HG03060 (cell line): ENCODE data around the gene FICD.

Source experiments
- ATAC-seq: cut with Tn5 transposase; IDR thresholded peaks from one replicate; pipeline ENCODE4 v1.9.1; 2021; ENCODE audit warnings: low read depth, moderate number of reproducible peaks; ENCODE audit not compliant: unreplicated experiment

Gene FICD

DNA sequence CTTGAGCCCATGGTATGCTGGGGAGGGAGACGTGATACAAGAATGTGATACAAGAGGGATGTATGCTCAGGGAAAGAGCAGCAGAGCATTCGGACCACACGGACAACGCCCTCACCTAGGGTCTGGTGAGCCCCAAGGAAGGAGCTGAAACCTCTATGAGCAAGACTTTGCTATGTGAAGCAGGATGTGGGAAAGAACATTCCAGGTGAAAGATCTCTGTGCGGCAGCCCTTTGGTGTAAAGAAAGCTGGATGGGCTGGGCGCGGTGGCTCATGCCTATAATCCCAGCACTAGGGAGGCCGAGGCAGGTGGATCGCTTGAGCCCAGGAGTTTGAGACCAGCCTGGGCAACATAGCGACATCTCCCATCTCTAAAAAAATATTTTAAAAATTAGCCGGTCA lies 16.9 kb upstream of the FICD start:
- no peak for ATAC-seq

DNA sequence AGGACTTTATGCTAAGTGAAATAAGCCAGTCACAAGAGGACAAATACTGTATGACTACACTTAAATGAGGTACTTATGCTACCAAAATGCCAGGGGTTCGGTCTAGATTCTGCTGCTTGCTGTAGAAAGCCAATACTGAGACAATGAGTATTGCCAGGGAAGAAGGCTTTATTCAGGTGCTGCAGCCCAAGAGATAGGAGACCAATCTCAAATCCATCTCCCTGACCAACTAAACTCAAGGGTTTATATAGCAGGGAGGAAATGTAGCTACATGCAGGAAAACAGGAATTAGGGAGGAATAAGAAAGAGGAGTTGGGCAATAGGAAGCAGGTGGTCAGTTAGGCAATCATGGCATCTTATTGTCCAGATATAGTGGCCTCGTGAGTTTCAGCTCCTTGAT lies 12.2 kb upstream of the FICD start:
- no peak for ATAC-seq

DNA sequence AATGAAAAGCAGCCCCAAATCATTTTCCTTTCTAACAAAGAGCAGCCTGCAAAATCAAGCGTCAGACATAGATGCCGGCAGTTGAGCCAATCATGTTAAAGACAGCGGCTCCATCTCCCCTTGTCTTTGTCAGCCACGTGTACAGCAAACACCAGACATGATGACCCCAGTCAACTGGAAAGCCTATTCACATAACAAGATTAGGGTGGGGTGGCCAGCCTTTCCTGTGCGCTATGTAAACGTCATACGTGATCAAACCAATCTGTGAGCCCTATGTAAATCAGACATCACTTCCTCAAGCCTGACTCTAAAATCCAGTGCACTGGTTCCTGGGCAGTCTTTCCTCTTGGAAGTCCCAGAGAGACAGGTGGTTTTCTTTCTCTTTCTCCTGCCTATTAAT lies 9.9 kb upstream of the FICD start:
- no peak for ATAC-seq

DNA sequence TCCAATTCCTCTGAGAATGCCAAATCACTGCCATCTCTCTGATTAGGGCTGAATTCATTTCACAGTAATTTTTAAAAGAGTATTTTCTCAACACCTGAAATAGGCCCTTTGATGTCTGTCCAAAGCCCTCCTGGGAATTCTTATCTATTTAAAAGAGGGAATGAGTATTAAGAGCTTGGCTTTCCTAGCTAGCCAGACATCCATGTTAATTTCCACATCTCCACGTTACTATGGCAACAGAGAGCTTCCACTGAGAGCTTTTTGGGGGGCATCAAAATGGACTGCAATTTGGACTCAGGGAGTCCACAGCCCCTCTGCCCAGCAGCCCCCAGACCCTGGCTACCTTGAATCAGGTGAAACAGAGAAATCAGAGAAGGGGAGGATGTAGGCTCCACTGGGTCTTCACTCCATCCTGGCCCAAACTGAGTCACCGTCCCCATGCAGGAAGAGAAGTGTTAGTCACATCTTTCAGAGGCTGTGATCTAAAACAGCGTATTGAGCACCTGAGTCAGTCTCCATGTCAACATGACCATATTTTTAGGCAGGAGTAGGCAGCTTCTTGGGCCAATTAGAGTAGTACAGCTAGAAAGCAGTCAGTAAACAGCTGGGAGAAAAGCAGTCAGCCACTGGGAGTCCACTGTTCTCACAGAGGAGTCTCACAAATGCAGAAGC lies 7.0 kb upstream of the FICD start:
- ATAC-seq = no peak

DNA sequence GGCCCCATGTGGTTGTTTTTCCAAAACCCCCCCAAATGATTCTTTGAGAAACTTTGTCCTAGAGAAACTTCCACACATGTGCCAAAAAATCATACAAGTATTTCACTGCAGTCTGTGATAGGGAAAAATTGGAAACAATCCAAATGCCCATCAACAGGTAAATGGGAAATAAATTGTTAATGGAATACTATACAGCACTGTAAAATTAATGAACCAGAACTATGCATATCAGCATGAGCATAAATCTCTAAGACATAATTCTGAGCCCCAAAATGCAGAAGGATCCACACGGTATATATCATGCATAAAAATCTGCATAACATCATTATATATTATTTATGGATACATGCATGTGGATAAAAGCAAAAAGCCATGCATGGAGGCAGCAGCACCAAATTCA lies 5.3 kb upstream of the FICD start:
- no peak for ATAC-seq

DNA sequence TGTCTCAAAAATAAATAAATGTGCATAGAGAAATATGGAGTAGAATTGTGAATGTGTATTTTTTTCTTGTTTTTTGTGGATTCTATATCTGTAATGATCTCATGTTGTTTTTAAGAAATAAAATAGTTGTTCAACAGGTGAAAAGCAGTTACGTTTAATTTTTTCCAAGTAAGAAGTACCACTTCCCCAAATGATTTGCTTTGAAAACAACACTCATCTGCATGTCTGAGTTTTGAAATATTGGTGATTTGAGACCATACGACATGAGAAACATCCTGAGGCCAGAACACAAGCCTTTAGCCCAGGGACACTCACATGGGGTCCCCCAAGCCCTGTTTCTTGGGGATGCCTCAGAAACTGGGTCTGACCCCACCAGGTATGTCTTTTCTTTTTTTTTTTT lies 4.2 kb upstream of the FICD start:
- no peak for ATAC-seq

DNA sequence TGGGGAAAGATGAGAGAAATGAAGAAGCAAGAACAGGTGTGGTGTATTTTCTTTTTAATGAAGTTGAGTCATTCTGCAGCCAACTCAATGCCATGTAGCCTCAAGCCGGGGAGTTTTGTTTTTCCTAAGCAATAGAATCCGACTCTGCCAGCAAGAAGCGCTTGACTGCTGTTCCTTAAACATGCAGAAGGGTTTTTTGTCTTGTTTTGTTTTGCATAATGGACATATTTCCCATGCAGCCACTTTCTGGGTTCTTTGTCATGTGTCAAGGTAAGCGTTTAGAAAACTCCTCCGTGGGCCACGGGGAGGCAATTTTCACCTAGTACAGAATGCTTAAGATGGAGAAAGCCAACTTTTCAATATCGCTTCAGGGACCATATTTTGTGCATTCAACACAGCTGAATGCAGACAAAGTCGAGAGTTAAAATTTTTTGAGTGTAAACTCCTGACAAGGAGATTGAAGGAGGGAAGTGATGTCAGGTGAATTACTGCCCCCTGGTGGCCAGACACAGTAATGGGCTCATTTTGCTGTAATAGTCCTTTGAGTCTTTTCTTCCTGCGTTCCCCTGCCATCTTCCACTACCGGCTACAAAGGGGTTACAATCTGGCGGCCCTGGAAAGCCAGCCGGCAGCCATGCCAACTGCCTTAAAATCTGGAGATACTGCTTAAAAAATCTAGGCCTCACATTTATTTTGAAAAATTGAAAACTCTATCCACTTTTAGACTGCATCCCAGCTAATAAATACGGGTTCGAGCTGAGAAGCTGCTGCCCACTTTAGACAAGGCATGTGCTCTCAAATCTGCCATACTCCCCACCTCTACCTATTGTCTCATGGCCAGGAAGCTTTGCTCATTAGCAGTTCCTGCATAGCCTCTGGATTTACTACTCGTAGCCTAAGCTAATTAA lies 3.2 kb upstream of the FICD start:
- no peak for ATAC-seq

DNA sequence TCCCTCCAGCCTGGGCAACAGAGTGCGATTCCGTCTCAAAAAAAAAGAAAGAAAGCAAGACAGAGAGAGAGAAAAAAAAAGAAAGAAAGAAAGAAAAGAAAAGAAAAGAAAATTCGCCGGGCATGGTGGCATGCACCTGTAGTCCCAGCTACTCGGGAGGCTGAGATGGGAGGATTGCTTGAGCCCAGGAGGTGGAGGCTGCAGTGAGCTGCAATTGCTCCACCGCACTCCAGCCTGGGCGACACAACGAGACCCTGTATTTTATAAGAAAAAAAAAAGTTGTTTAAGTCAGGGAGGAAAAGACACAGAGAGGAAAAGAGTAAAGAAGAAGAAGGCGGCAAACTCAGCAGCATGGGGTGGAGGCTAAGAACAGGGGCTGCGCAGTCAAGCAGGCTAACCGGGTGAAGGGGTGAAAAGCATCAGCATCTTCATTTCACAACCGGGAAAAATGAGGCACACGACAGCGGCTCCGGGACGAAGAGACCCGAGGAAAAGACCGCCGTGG lies 557 bp upstream of the FICD start:
- ATAC-seq = no peak

DNA sequence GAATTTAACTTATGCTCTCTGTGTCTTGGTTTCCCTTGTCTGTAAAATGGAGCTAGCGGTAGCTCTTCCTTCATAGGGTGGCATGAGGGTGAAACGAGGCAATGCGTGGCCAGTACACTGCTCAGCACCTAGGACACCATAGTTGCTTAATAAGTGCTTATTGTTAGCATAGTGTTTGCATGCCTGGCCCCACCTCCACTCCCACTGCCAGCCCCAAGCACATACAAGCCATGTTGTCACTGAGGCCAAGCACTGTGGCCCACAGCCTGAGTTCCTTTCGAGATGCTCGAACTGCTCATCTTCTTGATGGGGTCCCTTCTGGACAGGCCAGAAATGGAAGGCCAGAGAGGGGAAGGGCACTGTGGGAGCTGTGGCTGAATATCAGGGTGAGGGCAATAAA lies 839 bp downstream of the FICD start:
- ATAC-seq = no peak

DNA sequence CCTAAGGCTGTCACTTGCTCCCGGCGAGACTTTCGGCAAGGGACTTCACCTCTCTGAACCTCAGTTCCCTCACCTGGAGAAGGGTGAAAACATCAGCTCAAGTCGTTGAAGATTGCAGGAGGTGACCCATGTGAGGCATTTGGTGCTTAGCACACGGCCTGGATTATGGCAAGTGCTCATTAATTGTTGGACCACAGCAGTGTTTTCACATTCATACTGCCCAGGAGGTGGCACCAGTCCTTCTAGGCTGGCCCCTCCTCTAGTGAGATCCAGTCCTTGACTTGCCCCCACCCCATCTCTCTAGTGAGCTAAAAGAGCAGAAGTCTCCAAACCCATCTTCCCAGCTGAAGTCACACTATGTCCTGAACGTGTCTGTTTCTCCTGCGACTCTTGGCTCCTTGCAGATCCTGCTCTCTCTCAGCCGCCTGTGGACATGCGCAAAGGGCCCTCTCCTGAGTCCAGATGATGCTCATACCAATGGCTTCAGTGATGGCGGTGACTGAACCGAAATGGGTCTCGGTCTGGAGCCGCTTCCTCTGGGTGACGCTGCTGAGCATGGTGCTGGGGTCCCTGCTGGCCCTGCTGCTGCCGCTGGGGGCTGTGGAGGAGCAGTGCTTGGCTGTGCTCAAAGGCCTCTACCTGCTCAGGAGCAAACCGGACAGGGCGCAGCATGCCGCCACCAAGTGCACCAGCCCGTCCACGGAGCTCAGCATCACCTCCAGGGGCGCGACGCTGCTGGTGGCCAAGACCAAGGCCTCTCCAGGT lies 1.6 kb downstream of the FICD start:
- no peak for ATAC-seq

DNA sequence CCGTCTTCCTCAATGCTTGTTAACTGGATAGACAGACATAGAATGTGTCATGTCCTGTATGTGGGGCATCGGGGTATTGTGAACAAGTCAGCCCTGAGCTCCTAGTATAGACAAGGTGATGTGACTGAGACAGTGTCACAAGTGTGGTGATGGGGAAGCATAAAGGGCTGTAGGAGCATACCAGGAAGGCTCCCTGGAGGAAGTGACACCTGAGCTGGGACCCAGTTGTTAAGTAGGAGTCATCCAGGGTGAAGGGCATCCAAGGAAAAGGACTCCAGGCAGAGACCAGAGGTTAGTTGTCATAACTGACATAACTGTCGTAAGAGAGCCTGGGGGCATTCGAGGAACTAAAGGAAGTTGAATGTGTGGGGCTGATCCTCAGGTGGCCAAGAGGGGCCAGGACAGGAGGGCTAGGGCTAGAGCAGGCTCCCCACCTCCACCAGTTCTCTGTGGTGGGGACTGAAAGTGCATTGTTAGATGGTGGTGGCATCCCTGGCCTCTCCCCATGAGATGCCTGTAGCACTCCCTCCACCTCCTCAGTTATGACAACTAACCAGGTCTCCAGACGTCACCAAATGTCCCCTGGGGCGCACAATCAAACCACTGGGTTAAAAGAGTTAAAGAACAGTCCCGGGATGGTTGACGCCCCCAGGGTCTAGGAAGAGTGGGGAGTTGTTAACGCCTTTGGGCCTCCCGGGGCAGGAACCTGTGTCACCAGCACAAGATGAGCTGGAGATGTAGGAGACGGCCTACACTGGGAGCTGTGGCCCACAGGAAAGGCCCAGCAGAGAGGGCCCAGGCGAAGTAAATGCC lies 2.4 kb downstream of the FICD start:
- no peak for ATAC-seq

DNA sequence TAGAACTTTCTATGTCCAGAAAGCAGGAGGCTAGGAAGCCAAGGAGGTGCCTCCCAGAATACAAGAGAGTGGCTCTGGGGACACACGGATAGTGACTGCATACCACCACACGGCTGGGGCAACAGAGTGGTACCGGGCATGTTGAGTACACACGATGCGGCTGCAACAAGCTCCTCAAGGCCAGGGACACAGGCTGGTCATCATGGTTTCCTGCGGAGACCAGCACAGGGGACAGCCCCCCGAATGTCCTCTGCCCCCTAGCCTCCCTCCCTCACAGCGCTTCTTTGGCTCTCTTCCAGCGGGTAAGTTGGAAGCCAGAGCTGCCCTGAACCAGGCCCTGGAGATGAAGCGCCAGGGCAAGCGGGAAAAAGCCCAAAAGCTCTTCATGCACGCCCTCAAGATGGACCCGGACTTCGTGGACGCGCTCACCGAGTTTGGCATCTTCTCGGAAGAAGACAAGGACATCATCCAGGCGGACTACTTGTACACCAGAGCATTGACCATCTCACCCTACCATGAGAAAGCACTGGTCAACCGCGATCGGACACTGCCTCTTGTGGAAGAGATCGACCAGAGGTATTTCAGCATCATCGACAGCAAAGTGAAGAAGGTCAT lies 3.1 kb downstream of the FICD start:
- ATAC-seq = no peak

DNA sequence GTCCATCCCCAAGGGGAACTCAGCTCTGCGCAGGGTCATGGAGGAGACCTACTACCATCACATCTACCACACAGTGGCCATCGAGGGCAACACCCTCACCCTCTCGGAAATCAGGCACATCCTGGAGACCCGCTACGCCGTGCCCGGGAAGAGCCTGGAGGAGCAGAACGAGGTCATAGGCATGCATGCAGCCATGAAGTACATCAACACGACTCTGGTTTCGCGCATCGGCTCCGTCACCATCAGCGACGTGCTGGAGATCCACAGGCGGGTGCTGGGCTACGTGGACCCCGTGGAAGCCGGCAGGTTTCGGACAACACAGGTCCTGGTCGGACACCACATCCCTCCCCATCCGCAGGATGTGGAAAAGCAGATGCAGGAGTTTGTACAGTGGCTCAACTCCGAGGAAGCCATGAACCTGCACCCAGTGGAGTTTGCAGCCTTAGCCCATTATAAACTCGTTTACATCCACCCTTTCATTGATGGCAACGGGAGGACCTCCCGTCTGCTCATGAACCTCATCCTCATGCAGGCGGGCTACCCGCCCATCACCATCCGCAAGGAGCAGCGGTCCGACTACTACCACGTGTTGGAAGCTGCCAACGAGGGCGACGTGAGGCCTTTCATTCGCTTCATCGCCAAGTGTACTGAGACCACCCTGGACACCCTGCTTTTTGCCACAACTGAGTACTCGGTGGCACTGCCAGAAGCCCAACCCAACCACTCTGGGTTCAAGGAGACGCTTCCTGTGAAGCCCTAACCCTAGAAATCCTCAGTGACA lies 3.8 kb downstream of the FICD start:
- no peak for ATAC-seq

DNA sequence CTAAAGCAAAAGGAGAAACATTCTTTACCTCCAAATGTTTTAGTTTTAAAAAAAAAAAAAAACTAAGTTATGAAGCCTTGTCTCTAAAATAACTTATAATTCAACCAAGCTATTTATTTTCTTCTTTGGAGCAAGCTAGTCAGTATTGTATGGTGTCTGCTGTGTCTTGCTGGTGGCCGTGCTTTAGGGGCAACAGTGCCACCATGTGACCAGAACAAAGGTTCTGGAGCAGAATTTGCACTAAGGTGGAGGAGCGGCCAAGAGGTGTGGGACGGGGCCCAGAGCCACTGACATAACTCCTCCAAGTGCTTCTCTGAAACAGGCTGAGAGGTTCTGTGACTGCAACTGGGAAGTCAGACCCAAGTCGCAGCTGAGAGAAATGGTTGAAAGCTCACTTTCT lies 4.5 kb downstream of the FICD start:
- ATAC-seq = no peak

DNA sequence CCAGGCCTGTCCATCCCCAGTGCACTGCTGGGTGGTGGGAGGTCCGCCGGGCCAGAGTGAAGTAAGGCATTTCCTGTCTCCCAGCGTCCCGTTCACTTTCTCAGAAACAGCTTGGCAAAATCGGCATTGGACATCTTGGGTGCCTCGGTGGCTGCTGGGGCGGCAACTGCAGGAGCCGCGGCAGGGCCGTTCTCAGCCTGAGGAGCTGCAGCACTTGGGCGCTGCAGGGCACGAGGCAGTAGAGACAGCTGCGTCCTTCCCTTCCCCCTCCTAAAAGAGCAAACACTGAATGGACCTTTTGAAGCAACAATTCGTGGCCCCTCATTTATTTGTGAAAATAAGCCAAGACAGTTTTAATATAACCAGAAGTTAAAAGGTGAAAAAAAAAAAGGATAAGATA lies 8.3 kb downstream of the FICD start:
- ATAC-seq = no peak

DNA sequence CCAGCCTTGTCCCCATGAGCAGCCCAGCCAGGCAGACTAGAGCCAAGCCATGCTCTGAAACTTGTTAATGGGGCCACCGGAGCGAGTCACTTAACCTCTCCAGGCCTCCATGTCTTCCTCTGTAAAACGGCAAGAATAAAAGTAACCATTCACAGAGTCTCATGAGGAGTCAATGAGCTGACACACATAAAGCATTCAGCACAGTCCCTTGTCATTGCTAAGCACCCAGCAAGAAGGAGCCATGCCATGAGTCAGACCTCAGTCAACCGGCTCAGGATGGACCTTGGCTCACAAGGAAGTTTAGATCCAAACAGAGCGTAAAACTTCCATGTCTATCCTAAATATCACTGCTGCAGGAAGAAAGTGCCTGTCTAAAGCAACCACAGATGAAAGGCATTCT lies 10.6 kb downstream of the FICD start:
- no peak for ATAC-seq

DNA sequence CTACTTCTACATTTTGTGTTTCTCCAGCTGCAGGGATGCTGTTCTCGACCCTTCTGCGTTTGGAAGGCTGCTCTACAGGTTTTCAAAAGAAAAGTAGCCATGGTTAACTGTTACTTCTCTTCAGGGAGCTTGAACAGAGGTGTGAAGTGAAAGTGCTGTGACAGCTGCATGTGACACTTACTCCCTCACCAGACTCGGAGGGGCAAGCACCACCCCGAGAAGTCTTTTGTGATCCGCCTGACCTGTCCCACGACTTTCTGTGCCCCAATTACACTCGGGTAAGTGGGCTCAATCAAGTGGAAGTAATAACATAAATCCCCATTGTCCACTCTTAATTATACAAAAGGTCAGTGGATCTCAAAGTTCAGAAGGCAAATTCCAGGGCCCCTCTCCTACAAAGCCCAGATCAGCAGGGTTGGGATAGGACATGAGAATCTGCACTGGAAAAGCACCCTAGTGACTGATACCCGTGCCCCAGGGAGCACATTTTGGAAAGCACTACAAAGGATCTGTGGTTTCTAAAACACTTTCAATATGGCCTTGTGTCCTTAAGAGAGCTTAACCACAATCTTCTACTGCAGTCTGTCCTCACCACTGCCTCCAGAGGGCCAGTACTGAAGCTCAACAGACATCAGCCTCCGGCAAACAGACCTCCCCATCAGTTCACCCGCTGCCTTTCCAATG lies 11.5 kb downstream of the FICD start:
- ATAC-seq = no peak

DNA sequence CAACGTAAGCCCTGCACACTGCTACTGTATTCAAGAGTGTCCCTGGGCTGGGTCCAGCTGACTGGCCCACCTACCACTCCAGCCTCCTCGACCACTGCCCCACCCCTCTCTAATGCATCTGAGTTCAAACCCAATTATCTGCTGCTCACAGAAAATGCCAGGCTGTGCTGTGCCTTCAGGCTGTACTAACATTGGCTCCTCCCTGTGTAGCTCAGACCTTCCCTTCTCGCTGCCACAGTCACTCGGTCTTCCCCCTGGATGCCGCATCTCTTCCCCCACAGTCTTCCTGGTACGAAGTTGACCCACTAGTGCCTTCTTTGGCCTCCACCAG lies 12.1 kb downstream of the FICD start:
- no peak for ATAC-seq

DNA sequence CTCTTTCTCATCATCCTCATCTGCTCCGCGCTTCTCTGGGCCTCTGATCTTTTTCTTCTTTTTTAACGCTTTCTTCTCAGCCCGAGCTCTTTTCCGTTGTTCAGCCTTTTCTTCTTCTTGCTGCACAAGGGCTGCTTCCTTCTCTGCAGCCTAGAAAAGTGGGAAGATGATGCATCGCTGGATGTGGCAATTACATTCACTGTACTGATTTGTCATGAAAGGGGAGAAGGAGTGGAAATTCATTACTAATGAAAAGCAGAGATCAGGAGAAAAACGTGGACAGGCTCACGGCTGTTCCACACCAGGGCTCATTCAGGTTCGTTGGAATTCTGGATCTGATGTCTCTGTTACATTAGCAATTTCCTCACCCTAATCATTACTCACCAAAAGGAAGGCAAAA lies 15.1 kb downstream of the FICD start:
- ATAC-seq = no peak
